Fibroblast of lung (primary cell): ENCODE data around the gene RABGGTB. TPM values are rescaled to one million over a fixed set of nuclear protein-coding genes. Genes with fewer than 3 reads are reported as not detected.
"Not testable (repeated sequence)": the region's sequence is repeated elsewhere in the genome, so short reads cannot be mapped to it uniquely, and the experiment has no call there.

Source experiments
- DNase-seq, 2 donors: peaks; one replicate each; pipeline versions ENCODE4 v3.0.0 to v3.0.0-alpha.2; 2010; ENCODE audit warnings: low read depth in 2 of 2
- H2AFZ ChIP-seq: 2 replicates; pipeline ENCODE4 v1.5.1; 2012; ENCODE audit warnings: low read length, control low read depth, inconsistent platforms
- H3K27ac ChIP-seq: 2 replicates; pipeline ENCODE4 v1.5.1; 2011; ENCODE audit warnings: low read length, control low read depth; ENCODE audit not compliant: insufficient read depth
- H3K27me3 ChIP-seq: 2 replicates; pipeline ENCODE4 v1.5.1; 2011; ENCODE audit warnings: mild to moderate bottlenecking, low read length; ENCODE audit not compliant: control insufficient read depth, insufficient read depth
- H3K36me3 ChIP-seq: 2 replicates; pipeline ENCODE4 v1.5.1; 2011; ENCODE audit warnings: low read length; ENCODE audit not compliant: control insufficient read depth, insufficient read depth
- H3K4me1 ChIP-seq: 2 replicates; pipeline ENCODE4 v1.5.1; 2011; ENCODE audit warnings: low read length; ENCODE audit not compliant: control insufficient read depth, insufficient read depth; ENCODE audit errors: extremely low read depth
- H3K4me2 ChIP-seq: 2 replicates; pipeline ENCODE4 v1.5.1; 2011; ENCODE audit warnings: low read length, control low read depth; ENCODE audit not compliant: insufficient read depth; ENCODE audit errors: extremely low read depth
- H3K4me3 ChIP-seq, 4 experiments: fragments of 200-600 bp in 1 of 4; sonication (generic) in 1 of 4; replicated peaks in 1 of 4; 2 replicates each; pipeline ENCODE4 v1.5.1; 2011 to 2016; ENCODE audit warnings: low read length in 4 of 4, low read depth in 3 of 4, mild to moderate bottlenecking in 3 of 4, control low read depth in 2 of 4, inconsistent platforms in 1 of 4, mixed read lengths in 1 of 4; ENCODE audit not compliant: insufficient read depth in 1 of 4; ENCODE audit errors: control extremely low read depth in 1 of 4
- H3K79me2 ChIP-seq: 2 replicates; pipeline ENCODE4 v1.5.1; 2012; ENCODE audit warnings: mild to moderate bottlenecking, low read length, inconsistent platforms; ENCODE audit not compliant: control insufficient read depth, insufficient read depth
- H3K9ac ChIP-seq: 2 replicates; pipeline ENCODE4 v1.5.1; 2011; ENCODE audit warnings: mild to moderate bottlenecking, low read length, control low read depth; ENCODE audit not compliant: insufficient read depth
- H3K9me3 ChIP-seq: 2 replicates; pipeline ENCODE4 v1.5.1; 2012; ENCODE audit warnings: low read depth, low read length; ENCODE audit not compliant: control insufficient read depth, insufficient read depth
- H4K20me1 ChIP-seq: 2 replicates; pipeline ENCODE4 v1.5.1; 2011; ENCODE audit warnings: low read length; ENCODE audit not compliant: control insufficient read depth, insufficient read depth; ENCODE audit errors: extremely low read depth
- EZH2 ChIP-seq: IDR thresholded peaks from 2 replicates; pipeline ENCODE4 v1.5.1; 2012; ENCODE audit warnings: low read length, control low read depth, mild to moderate bottlenecking; ENCODE audit errors: missing control alignments
- polyA minus RNA-seq: library from RNA; depleted of rRNA, polyadenylated mRNA; stranded (reverse); fragments of >200 nt; gene quantifications from 2 replicates; pipeline ENCODE4 v1.2.3, GENCODE V29; 2011; ENCODE audit warnings: low replicate concordance
- polyA plus RNA-seq, 2 donors: library from polyadenylated mRNA; depleted of rRNA in 1 of 2; stranded (reverse) in 1 of 2; unstranded in 1 of 2; fragments of >200 nt; gene quantifications; 2 replicates each; pipeline ENCODE4 v1.2.1, GENCODE V29; 2011 to 2012; ENCODE audit warnings: missing spikeins in 1 of 2
- total RNA-seq: library from RNA; depleted of rRNA; stranded (reverse); fragments of >200 nt; gene quantifications from 2 replicates; pipeline ENCODE4 v1.2.1, GENCODE V29; 2014
- TF ChIP-seq, protein P1 (sequence below), 2 donors: IDR thresholded peaks in 1 of 2; conservative IDR thresholded peaks in 1 of 2; 1 replicate in 1 of 2; 2 replicates in 1 of 2; pipeline ENCODE4 v1.5.1; 2011 to 2012; ENCODE audit warnings: low read length in 2 of 2, control low read depth in 1 of 2, inconsistent platforms in 1 of 2, low read depth in 1 of 2, mild to moderate bottlenecking in 1 of 2

RABGGTB gene
- total RNA-seq (75.0 and 83.2 TPM in 2 replicates), polyA plus RNA-seq (74.5 and 87.5 TPM in 2 replicates), polyA minus RNA-seq (8.4 and 12.2 TPM in 2 replicates)
- 45.1 and 53.8 TPM in 2 replicates for polyA plus RNA-seq (2012)

- Histone ChIP-seq H3K4me1 (peaks cover 2% of the 10 kb centered on the region), H3K36me3 (no peaks in the 10 kb centered on the region), H3K9ac (peak within 1 kb of the TSS; percentile 76), H2AFZ (peak within 1 kb of the TSS; percentile 92), H3K4me2 (peak within 1 kb of the TSS; percentile 97), H3K27me3 (no peaks in the 10 kb centered on the region), H3K27ac (peak within 1 kb of the TSS; percentile 88), H4K20me1 (peaks cover under 1% of the 10 kb centered on the region), H3K9me3 (no peaks in the 10 kb centered on the region), H3K4me3 (peak within 1 kb of the TSS; percentile 73 to 100 (median 80)), H3K79me2 (peaks cover 52% of the 10 kb centered on the region)
- DNase-seq: peak; percentile 91 to 98
- TF ChIP-seq, protein P1, sequence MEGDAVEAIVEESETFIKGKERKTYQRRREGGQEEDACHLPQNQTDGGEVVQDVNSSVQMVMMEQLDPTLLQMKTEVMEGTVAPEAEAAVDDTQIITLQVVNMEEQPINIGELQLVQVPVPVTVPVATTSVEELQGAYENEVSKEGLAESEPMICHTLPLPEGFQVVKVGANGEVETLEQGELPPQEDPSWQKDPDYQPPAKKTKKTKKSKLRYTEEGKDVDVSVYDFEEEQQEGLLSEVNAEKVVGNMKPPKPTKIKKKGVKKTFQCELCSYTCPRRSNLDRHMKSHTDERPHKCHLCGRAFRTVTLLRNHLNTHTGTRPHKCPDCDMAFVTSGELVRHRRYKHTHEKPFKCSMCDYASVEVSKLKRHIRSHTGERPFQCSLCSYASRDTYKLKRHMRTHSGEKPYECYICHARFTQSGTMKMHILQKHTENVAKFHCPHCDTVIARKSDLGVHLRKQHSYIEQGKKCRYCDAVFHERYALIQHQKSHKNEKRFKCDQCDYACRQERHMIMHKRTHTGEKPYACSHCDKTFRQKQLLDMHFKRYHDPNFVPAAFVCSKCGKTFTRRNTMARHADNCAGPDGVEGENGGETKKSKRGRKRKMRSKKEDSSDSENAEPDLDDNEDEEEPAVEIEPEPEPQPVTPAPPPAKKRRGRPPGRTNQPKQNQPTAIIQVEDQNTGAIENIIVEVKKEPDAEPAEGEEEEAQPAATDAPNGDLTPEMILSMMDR (conservative IDR thresholded peaks at IDR 0.05 in 1 of 2, IDR thresholded peaks at IDR 0.05 in 1 of 2; ENCODE audit: low read depth in 1 of 2, low read length in 2 of 2): no peak
- no peak for TF ChIP-seq EZH2
These were observed at the start of gene RABGGTB for GRCh38 chr1:75785983-75786853. Gene RABGGTB, plus strand, starts transcription at chr1:75786256. Its CDS starts 16 bp downstream, at chr1:75786272.

- Histone ChIP-seq H3K4me3 (no peak overlapping the region), H3K9me3 (no peaks in the 10 kb centered on the region), H3K4me1 (no peaks in the 10 kb centered on the region), H3K36me3 (peaks cover 3% of the 10 kb centered on the region), H2AFZ (no peak overlapping the region), H3K27me3 (no peaks in the 10 kb centered on the region), H3K9ac (no peak overlapping the region), H3K27ac (no peak overlapping the region), H3K79me2 (no peaks in the 10 kb centered on the region), H4K20me1 (no peaks in the 10 kb centered on the region), H3K4me2 (no peak overlapping the region)
- no peak for DNase-seq
- no peak for TF ChIP-seq EZH2
These were observed 43.9 kb upstream of the RABGGTB start for GRCh38 chr1:75742047-75742625.

DNA sequence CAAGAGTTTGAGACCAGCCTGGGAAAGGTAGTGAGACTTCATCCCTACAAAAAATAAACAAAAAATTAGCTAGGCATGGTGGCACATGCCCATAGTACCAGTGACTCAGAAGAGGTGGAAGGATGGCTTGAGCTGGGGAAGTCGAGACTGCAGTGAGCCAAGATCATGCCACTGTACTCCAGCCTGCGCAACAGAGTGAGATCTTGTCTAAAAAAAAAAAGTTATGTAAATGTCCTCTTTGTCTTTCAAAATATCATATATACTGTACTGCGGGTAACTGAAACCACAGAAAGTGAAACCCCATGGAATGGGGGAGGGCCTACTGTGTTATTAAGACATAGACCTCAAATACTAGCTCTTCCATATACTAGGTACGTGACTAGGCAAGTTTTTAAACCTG is 40.8 kb upstream of the RABGGTB start:
- no peak overlapping the region for H3K9ac ChIP-seq
- no peak for DNase-seq
- H3K4me3 ChIP-seq: no peak overlapping the region
- no peaks in the 10 kb centered on the region for H3K9me3 ChIP-seq
- H3K4me2 ChIP-seq: no peak overlapping the region
- no peak overlapping the region for H2AFZ ChIP-seq
- H3K4me1 ChIP-seq: no peaks in the 10 kb centered on the region
- no peaks in the 10 kb centered on the region for H3K79me2 ChIP-seq
- H3K27me3 ChIP-seq: no peaks in the 10 kb centered on the region
- TF ChIP-seq, protein P1 (conservative IDR thresholded peaks at IDR 0.05 in 1 of 2, IDR thresholded peaks at IDR 0.05 in 1 of 2; ENCODE audit: low read depth in 1 of 2, low read length in 2 of 2): no peak
- no peak for TF ChIP-seq EZH2
- peaks cover 3% of the 10 kb centered on the region for H3K36me3 ChIP-seq
- no peak overlapping the region for H3K27ac ChIP-seq
- H4K20me1 ChIP-seq: no peaks in the 10 kb centered on the region

DNA sequence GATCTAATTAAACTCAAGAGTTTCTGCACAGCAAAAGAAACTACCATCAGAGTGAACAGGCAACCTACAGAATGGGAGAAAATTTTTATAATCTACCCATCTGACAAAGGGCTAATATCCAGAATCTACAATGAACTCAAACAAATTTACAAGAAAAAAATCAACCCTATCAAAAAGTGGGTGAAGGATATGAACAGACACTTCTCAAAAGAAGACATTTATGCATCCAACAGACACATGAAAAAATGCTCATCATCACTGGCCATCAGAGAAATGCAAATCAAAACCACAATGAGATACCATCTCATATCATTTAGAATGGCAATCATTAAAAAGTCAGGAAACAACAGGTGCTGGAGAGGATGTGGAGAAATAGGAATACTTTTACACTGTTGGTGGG is 28.8 kb upstream of the RABGGTB start:
- not testable (repeated sequence) for H3K79me2 ChIP-seq, H3K4me1 ChIP-seq, H3K9me3 ChIP-seq, H3K9ac ChIP-seq, H3K4me3 ChIP-seq, DNase-seq, H3K36me3 ChIP-seq, H3K27ac ChIP-seq, H2AFZ ChIP-seq, H3K27me3 ChIP-seq, H4K20me1 ChIP-seq, H3K4me2 ChIP-seq

- not testable (repeated sequence) for H3K4me2 ChIP-seq, H3K36me3 ChIP-seq, H4K20me1 ChIP-seq, H3K4me1 ChIP-seq, H3K9me3 ChIP-seq, H3K9ac ChIP-seq, H3K79me2 ChIP-seq, DNase-seq, H3K4me3 ChIP-seq, H2AFZ ChIP-seq, H3K27ac ChIP-seq, H3K27me3 ChIP-seq
These were observed 27.5 kb upstream of the RABGGTB start for GRCh38 chr1:75758543-75758942.
